Measurements from ENCODE around the gene NKX2-2.
A peak's percentile ranks its signal among the peaks of the same experiment; 100 is the strongest.
"Not testable (repeated sequence)": the region's sequence is repeated elsewhere in the genome, so short reads cannot be mapped to it uniquely, and the experiment has no call there.

Gene NKX2-2

DNA sequence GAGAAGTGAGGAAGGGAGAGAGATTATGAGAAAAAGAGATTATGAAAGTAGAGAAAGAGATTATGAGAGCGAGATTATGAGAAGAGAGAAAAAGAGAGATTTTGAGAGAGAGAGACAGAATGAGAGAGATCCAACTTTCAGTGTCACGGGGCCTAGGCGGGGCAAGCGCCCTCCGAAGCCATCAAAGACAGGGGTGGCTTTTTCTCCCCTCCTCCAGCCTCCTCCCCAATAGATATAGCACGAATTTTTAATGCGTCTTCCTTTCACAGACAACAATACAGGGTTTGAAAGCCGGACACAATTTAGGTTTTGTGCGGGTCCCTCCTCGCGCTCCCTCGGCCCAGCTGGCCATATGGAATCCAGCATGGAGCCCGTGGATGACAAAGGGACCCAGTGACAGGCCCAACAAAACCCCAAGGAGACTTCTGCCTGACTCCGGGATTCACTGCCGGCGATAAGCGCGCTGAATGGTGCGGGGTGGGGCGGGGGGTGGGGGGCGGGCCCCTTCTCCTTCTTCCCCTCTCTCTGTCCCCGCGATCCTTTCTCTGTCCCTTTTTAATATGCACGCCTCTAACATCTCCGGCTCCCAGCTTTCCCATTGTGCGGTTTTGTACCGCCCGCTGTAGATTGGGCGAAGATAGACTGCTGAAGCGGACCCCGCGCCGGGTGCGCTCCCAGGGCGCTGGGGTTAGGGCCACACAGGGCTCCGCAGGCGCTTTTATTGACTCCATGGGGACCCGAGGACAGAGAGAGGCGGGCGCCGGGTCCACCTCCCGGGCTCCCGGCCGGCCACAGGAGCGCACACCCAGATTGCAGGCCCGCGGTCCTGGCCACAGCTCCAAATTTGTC, 5.4 kb downstream of the NKX2-2 start:
- DNase-seq: no peak

DNA sequence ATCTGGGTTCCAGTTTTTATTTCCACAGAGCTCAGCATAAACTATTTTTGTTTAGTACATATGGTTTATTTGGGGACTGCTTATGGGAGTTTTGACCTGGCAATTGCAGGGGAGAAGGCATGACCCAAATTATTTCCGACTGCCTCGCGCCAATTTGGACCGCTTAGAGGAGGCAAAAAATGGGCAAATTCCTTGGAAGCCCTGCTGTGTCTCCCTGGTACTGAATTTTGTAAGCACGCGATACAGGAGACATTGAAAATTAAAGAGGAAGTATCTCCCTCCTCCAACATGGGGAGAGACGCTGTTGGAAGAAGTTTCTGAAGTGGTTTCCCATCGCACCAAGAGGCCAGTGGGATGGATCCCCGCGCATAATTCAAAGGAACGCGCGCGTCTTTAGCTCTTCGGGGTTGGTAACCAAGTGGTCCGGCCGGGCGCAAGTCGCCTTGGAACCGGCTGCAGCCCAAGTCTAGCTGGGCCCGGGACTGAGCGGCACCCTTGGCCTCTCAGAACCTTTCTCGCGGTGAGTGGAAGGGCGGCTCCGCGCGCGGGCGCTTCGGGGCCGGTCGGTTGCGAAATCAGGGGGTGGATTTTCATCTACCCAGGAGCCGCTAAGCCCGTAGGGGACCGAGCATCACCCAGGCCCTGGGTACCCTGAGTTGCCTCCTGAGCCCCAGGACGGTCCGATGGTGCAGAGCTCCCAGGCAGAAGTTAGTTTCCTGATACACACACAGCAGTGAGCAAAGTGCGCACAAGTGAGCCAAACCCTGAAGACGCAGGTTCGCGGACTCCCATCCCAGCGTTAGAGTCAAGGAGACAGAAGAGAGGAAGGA, 6.2 kb downstream of the NKX2-2 start:
- no peak for DNase-seq

DNA sequence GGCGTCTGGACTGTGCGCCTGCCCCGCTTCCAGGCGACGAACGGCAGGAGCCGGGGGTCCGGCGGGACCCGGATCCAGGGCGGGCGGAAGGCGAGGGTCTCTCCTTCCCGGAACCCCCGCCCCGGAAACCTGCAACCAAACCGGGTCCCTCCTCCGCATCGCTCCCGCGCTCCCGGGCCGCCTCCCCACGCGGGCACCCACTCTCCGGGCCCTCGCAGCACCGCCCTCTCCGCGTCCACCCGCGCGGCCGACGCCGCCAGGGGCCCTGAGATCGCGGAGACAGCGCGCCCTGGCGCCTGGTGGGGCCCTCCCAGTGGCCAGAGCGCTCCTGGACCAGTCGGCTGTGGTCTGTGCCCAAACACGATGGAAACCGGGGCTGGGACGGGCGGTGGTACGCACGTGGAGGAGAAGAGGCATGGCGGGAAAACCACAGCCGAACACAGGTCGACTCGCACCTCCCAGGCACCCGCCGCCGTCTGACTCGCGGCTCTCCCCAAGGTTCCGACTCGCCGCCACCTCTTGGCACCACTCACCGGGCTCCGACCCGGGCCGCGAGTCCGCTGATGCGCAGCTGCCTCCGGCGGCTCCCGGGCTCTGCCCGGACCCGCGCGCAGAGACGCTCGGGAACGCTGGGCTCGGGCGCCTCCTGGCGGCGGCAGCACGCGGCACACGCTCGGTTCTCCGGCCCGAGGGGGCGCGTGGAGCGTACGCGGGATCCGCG, 7.9 kb downstream of the NKX2-2 start:
- DNase-seq: peak; percentile 76 to 84

DNA sequence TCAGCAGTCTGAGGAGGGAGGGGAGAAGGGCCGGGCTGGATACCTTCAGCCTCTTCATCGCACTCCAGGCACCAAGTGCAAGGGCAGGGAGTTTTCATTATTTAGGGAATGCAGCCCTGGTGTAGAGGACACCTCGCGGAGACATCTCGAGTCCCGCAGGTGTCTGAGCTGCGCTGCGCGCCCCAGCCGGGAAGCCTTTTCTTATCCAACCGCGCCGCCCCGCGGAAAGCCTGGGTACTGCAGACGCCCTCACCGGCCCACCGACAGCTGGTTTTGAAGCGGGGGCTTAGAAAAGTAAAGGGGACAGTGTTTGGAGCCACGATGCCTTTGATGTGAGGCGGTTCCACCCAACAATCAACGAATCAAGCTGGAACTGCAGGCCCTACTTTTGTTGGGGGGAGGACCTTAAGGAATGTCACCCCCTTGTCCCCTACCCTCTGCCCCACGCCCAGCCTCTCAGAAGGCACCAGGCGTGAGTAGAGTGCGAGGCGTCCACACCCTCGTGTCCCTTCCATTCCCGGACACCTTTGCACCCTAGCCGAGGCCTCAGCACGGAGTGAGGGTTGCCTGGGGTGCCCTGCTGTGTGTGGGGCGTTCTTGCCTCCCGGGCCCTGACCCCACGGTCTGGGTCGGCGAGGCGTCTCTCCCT, 8.6 kb downstream of the NKX2-2 start:
- peak; percentile 90 to 92 for DNase-seq

- DNase-seq: no peak
Observed at GRCh38 chr20:21504323-21504722, 9.5 kb downstream of the NKX2-2 start.

DNA sequence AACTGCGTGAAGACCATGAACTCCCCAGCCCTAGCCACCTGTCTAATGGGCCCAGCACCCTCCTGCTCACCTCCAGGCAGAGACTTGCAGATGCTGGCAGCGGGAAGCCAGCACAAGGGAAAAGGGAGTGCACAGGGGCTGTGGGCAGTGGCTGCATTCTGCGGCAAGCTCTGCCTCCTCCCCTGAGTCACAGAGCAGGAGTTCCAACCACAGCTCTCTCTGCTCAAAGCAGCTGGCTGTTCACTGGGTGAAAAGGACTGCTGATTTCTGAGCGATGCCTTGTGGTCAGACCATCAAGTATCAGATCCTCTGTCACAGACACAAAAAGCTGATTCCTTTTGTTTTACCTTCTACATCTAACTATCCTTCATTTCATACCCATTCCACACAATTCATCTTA, 10.5 kb downstream of the NKX2-2 start:
- no peak for DNase-seq

DNA sequence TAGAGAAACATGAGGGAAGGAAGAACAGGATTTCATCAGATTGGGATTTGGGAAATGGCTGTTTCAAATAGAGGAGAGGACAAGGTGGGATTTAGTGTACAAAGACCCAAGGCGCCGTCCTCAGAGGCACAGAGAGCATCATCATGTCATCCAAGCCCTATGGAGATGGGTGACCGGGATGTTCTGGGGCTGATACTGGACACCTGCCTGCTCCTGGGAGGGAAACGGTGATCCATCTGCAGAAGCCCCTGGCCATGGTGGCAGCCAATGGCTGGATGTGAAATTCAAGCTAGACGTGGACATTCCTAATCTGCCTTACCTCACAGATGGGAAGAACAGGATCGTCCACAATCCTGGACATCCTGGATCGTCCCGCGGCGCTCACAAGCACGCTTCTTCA, 12.7 kb downstream of the NKX2-2 start:
- DNase-seq: no peak

DNA sequence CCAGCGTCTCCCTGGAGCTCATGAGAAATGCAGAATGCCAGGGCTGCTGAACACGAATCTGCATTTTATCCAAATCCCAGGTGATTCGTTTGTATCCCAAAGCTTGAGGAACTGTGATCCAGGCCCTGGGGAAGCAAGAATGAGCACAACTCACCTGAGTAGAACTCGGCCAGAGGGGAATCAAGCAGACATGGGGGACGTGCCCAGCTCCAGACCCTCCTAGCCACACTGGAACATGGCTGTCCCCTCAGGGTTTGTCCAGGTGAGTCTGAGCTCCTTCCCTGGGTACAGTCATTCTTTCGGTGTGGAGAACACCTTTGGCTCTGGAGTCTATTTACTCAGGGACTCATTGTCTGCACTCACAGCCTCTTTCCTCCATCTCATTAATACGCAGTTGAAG, 13.3 kb downstream of the NKX2-2 start:
- no peak for DNase-seq

GRCh38 chr20:21499641-21500040, 14.2 kb downstream of the NKX2-2 start:
- no peak for DNase-seq

GRCh38 chr20:21498635-21499034, 15.2 kb downstream of the NKX2-2 start:
- DNase-seq: no peak

- no peak for DNase-seq
Observed at GRCh38 chr20:21498195-21498594, 15.7 kb downstream of the NKX2-2 start.

DNA sequence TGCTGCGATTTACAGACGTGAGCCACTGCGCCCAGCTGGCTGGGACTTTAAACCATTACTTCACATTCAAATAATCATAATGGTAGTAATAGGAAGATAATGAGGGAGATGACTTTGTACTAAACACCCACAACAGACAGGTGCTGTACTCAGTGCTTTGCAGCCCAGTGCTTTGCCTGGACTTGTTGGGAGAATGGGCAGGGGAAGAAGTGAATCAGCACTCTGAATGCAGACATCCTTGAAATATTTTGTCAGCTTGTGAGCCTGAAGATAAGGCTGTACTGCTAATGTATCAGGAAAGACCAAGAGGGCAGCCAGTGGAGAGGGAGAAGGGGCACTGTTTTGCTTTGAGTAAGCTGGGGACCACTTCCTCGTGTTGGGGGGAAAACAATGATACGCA, 17.4 kb downstream of the NKX2-2 start:
- DNase-seq: no peak

DNA sequence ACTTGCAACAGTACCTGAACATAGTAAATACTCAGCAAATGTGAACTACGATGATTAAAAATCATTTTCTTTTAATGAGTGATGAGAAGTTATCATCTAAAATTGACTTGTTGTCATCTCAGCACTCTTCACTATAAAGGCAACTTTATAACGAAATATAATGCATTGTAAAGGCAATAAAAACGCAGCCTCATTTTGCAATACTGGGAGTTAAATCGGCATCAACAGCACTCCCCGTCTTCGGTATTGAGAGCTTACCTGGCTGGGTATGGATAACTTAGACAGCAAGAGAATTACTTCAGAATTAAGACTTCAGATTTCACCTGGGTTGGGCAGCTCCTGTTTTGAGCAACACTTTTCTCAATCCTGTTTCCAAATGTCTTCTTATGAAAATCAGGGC, 20.8 kb downstream of the NKX2-2 start:
- no peak for DNase-seq

DNA sequence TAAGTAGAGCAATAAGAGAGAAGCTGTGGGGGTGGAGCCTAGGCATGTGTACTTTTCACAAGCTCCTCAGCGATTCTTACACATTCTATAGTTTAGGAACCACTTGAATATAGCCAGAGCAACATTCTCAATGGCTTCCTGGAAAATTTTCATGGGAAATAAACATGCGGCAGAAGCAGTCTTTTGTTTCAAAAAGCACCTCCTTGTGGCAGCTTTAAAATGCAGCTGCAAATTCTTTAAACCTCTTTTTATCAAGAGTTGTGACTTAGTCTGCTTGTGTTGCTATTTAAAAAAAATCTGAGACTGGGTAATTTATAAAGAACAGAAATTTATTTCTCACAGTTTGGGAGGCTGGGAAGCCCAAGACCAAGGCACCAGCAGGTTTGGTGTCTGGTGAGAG, 23.8 kb downstream of the NKX2-2 start:
- DNase-seq: no peak

GRCh38 chr20:21480144-21480543, 33.7 kb downstream of the NKX2-2 start:
- DNase-seq: not testable (repeated sequence)

GRCh38 chr20:21465799-21466198, 48.1 kb downstream of the NKX2-2 start:
- no peak for DNase-seq

- DNase-seq: no peak
Observed at GRCh38 chr20:21464916-21465315, 48.9 kb downstream of the NKX2-2 start.
